CD4-positive, alpha-beta T cell (primary cell): ENCODE results near the gene GORASP1. TPM values are rescaled to one million over a fixed set of nuclear protein-coding genes. Genes with fewer than 3 reads are reported as not detected.

Source experiments
- ATAC-seq: fragments of 200-7000 bp; cut with Tn5 transposase; one replicate; pipeline ENCODE4 v1.10.0; 2022; ENCODE audit warnings: mild to moderate bottlenecking; ENCODE audit not compliant: poor library complexity
- CTCF ChIA-PET: fragments of 350-600 bp; sonication (Branson Sonifier 250); formaldehyde crosslinking; loops from one replicate; lab custom pipeline; 2021; ENCODE audit warnings: antibody characterized with exemption, inconsistent platforms; lab: Charles Lee
- POLR2A ChIA-PET: fragments of 350-600 bp; sonication (Branson Sonifier 250); formaldehyde crosslinking; loops from one replicate; lab custom pipeline; 2021; ENCODE audit warnings: antibody characterized with exemption, inconsistent platforms; lab: Charles Lee
- DNase-seq, 14 experiments: peaks; one replicate each; pipeline ENCODE4 v3.0.0-alpha.2; 2013 to 2020; ENCODE audit warnings: mixed read lengths in 2 of 14
- H3K27ac ChIP-seq, 2 donors: one replicate each; pipeline versions ENCODE4 v1.5.1 to v1.7.0; 2013; ENCODE audit warnings: low read length in 2 of 2, low read depth in 1 of 2, mild to moderate bottlenecking in 1 of 2
- H3K27me3 ChIP-seq, 2 experiments: 1 replicate in 1 of 2; 2 replicates in 1 of 2; pipeline versions ENCODE4 v1.6.1 to v1.7.0; 2013; ENCODE audit warnings: low read length in 2 of 2, control low read depth in 1 of 2, mild to moderate bottlenecking in 1 of 2, moderate library complexity in 1 of 2; ENCODE audit not compliant: insufficient read depth in 2 of 2, control insufficient read depth in 1 of 2
- H3K36me3 ChIP-seq: one replicate; pipeline ENCODE4 v1.6.1; 2013; ENCODE audit warnings: low read length, control low read depth; ENCODE audit not compliant: insufficient read depth
- H3K4me1 ChIP-seq: one replicate; pipeline ENCODE4 v1.6.1; 2013; ENCODE audit warnings: low read length, control low read depth; ENCODE audit not compliant: insufficient read depth
- H3K4me3 ChIP-seq: one replicate; pipeline ENCODE4 v1.5.1; 2013; ENCODE audit warnings: mild to moderate bottlenecking, low read length, moderate library complexity
- H3K9me3 ChIP-seq, 2 experiments: 1 replicate in 1 of 2; 2 replicates in 1 of 2; pipeline versions ENCODE4 v1.6.1 to v1.7.0; 2013; ENCODE audit warnings: low read length in 2 of 2, mild to moderate bottlenecking in 2 of 2, control low read depth in 1 of 2, moderate library complexity in 1 of 2; ENCODE audit not compliant: control insufficient read depth in 1 of 2, insufficient read depth in 1 of 2
- H3K27ac Mint-ChIP-seq: one replicate; pipeline ENCODE4 v1.8.0; 2020; ENCODE audit warnings: mixed read lengths
- H3K27me3 Mint-ChIP-seq: one replicate; pipeline ENCODE4 v1.8.0; 2021; ENCODE audit warnings: mixed read lengths
- H3K36me3 Mint-ChIP-seq: one replicate; pipeline ENCODE4 v1.8.0; 2021; ENCODE audit warnings: low read depth, mixed read lengths
- H3K4me1 Mint-ChIP-seq: one replicate; pipeline ENCODE4 v1.8.0; 2021; ENCODE audit warnings: low read depth, mixed read lengths
- H3K4me3 Mint-ChIP-seq: one replicate; pipeline ENCODE4 v1.8.0; 2020; ENCODE audit warnings: mild to moderate bottlenecking, mixed read lengths
- H3K9me3 Mint-ChIP-seq: one replicate; pipeline ENCODE4 v1.8.0; 2020; ENCODE audit warnings: mixed read lengths
- intact Hi-C, 2 experiments: fragments of 100-400 bp; cut with DNase I in 1 of 2; cut with micrococcal nuclease in 1 of 2; formaldehyde crosslinking; loops; one replicate each; pipeline versions ENCODE4 v1.15.1 to v1.9.0; 2023 to 2025; cut with DNase I, micrococcal nuclease
- total RNA-seq, 174 experiments: library from RNA in 2 of 174; stranded (reverse) in 2 of 174; gene quantifications; one replicate each; pipeline ENCODE4 v1.2.3 and lab custom pipeline; 2021 to 2026
- TF ChIP-seq, protein P1 (sequence below): fragments of 200-600 bp; IDR thresholded peaks from one replicate; pipeline ENCODE4 v1.8.0; 2022; ENCODE audit warnings: antibody characterized with exemption, mild to moderate bottlenecking

The GORASP1 gene
- total RNA-seq, 2 experiments from 2014 or later: 29.1 to 31.5 TPM

DNA sequence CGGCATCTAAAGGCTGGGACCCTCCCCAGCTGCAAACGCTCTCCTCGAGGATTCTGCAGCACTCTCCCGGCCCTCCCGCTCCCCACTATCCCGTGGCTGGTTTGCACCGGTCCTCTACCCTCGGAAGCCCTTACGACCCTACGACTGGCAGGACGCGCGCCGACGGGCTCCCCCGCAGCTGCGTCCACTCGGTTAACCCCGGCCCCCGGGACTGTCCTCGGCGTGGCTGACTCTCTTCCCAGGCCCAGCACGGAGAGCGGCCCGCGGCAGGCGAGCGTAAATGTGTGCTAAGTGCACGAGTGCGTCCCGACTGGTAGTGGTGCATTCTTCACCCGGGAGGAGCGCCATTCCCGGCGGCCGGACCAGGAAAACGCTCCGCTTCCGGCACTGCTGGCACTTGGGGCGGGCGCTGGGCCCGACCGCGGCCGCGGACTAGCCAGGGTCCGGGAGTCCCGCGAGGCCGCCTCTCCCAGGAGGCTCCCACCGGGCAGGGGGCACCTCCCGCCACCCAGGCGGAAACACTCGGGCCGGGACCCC lies 508 bp downstream of the GORASP1 start:
- H3K27ac ChIP-seq: peak overlapping the region in 1 of 2 donors; percentile 56
- ChIA-PET POLR2A (interaction anchor here (1.4 to 2.2 kb wide), 2 partner anchors 40 to 181 kb away, joined by 3 to 10 read pairs; no protein-coding TSS in a partner anchor), CTCF (interaction anchor here (1.1 to 4.8 kb wide), 2 partner anchors 181 kb away, joined by 4 to 24 read pairs; no protein-coding TSS in a partner anchor)
- H3K27ac Mint-ChIP-seq: peak overlapping the region; percentile 61
- H3K4me3 ChIP-seq: peak overlapping the region; percentile 96
- H3K9me3 ChIP-seq: no peaks in the 10 kb centered on the region
- ATAC-seq (peak; percentile 2), DNase-seq (peak in 1 of 14 experiments; percentile 40)
- H3K4me1 ChIP-seq: peaks cover 56% of the 10 kb centered on the region
- no peaks in the 10 kb centered on the region for H3K9me3 Mint-ChIP-seq
- TF ChIP-seq, protein P1, sequence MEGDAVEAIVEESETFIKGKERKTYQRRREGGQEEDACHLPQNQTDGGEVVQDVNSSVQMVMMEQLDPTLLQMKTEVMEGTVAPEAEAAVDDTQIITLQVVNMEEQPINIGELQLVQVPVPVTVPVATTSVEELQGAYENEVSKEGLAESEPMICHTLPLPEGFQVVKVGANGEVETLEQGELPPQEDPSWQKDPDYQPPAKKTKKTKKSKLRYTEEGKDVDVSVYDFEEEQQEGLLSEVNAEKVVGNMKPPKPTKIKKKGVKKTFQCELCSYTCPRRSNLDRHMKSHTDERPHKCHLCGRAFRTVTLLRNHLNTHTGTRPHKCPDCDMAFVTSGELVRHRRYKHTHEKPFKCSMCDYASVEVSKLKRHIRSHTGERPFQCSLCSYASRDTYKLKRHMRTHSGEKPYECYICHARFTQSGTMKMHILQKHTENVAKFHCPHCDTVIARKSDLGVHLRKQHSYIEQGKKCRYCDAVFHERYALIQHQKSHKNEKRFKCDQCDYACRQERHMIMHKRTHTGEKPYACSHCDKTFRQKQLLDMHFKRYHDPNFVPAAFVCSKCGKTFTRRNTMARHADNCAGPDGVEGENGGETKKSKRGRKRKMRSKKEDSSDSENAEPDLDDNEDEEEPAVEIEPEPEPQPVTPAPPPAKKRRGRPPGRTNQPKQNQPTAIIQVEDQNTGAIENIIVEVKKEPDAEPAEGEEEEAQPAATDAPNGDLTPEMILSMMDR: no peak
- H3K36me3 ChIP-seq: peaks cover 6% of the 10 kb centered on the region
- peaks cover 57% of the 10 kb centered on the region for H3K4me1 Mint-ChIP-seq
- H3K27me3 ChIP-seq: no peaks in the 10 kb centered on the region
- H3K4me3 Mint-ChIP-seq: peak overlapping the region; percentile 83
- peaks cover 10% of the 10 kb centered on the region for H3K36me3 Mint-ChIP-seq
- intact Hi-C loops: loop anchor here in 1 of 2 experiments (2.0 to 5.0 kb wide), 2 partner anchors 76 to 275 kb away; partner anchors contain the start of gene SLC25A38
- H3K27me3 Mint-ChIP-seq: no peaks in the 10 kb centered on the region

DNA sequence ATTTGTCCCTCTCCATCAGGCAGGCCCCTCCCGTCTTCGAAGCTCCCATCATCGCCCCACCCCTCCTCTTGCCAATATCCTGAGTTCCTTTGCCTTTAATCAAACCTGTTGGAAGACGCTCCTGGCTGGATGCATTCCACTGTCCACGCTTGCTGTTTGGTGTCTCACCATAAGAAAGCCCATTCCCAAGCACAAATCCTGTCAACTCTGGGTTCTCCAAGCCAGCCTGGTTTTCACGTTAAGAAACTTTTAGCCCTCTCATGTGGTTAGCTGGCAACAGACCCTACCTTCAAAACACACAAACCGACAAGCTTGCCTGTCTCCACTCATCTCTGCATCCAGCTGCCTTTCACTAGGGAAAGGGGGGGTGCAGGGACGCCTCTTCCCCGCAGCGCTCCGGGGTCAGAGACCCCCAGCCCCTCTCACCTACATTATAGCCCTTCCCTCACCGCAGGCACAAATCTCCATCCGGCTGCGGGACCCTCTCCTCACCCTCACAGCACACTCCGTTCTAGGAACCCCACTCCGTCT lies 1.1 kb downstream of the GORASP1 start:
- peak overlapping the region; percentile 96 for H3K4me3 ChIP-seq
- Mint-ChIP-seq H3K4me3 (peak overlapping the region; percentile 83), H3K9me3 (no peaks in the 10 kb centered on the region), H3K36me3 (peaks cover 10% of the 10 kb centered on the region), H3K27ac (peak overlapping the region; percentile 61), H3K27me3 (no peaks in the 10 kb centered on the region), H3K4me1 (peaks cover 60% of the 10 kb centered on the region)
- peaks cover 58% of the 10 kb centered on the region for H3K4me1 ChIP-seq
- no peaks in the 10 kb centered on the region for H3K9me3 ChIP-seq
- CTCF ChIA-PET: interaction anchor here (1.1 to 4.8 kb wide), 2 partner anchors 182 to 185 kb away, joined by 5 to 24 read pairs; no protein-coding TSS in a partner anchor
- POLR2A ChIA-PET: interaction anchor here (0.8 to 1.4 kb wide), 3 partner anchors 67 to 182 kb away, joined by 3 read pairs; no protein-coding TSS in a partner anchor
- intact Hi-C loops: loop anchor here in 1 of 2 experiments (2.0 to 5.0 kb wide), 2 partner anchors 76 to 276 kb away; partner anchors contain the start of gene SLC25A38
- H3K27me3 ChIP-seq: no peaks in the 10 kb centered on the region
- peak overlapping the region in 1 of 2 donors; percentile 56 for H3K27ac ChIP-seq
- DNase-seq: no peak
- TF ChIP-seq, protein P1: no peak
- ATAC-seq: no peak
- peaks cover 6% of the 10 kb centered on the region for H3K36me3 ChIP-seq

DNA sequence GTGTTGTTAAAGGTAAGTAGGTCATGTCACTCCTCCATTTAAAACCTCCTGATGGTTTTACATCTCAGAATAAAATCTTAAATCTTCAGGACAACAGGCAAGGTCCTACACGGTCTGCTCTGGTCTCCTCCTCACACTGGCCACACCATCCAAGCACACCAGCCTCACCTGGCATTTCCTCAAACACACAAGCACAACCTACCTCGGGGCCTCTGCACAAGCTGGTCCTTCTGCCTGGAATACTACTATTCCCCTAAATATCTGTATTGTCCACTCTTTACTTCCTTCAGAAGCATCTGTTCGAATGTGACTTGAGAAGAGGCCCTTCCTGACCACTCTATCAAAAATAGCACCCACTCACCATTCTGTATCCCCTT lies 1.8 kb downstream of the GORASP1 start:
- TF ChIP-seq, protein P1: no peak
- peak overlapping the region; percentile 61 for H3K27ac Mint-ChIP-seq
- CTCF ChIA-PET: interaction anchor here (1.1 to 4.8 kb wide), 2 partner anchors 183 to 186 kb away, joined by 5 to 24 read pairs; no protein-coding TSS in a partner anchor
- Histone ChIP-seq H3K4me1 (peaks cover 63% of the 10 kb centered on the region), H3K27ac (no peak overlapping the region), H3K9me3 (no peaks in the 10 kb centered on the region), H3K4me3 (no peak overlapping the region), H3K27me3 (no peaks in the 10 kb centered on the region), H3K36me3 (peaks cover 6% of the 10 kb centered on the region)
- intact Hi-C loops: loop anchor here in 1 of 2 experiments (2.0 to 5.0 kb wide), 3 partner anchors 53 to 277 kb away; partner anchors contain the start of genes SLC25A38 and WDR48
- ATAC-seq: no peak
- DNase-seq: no peak
- peak overlapping the region; percentile 83 for H3K4me3 Mint-ChIP-seq
- no peaks in the 10 kb centered on the region for H3K9me3 Mint-ChIP-seq
- peaks cover 15% of the 10 kb centered on the region for H3K36me3 Mint-ChIP-seq
- H3K4me1 Mint-ChIP-seq: peaks cover 66% of the 10 kb centered on the region
- POLR2A ChIA-PET: interaction anchor here (0.7 to 1.3 kb wide), 4 partner anchors 54 to 270 kb away, joined by 3 read pairs; no protein-coding TSS in a partner anchor
- H3K27me3 Mint-ChIP-seq: no peaks in the 10 kb centered on the region
